ENCODE data around the gene NXF2B. TPM values are rescaled to one million over a fixed set of nuclear protein-coding genes. Genes with fewer than 3 reads are reported as not detected.

The NXF2B gene
- total RNA-seq, 1 experiment from 2014 or later: not detected

DNA sequence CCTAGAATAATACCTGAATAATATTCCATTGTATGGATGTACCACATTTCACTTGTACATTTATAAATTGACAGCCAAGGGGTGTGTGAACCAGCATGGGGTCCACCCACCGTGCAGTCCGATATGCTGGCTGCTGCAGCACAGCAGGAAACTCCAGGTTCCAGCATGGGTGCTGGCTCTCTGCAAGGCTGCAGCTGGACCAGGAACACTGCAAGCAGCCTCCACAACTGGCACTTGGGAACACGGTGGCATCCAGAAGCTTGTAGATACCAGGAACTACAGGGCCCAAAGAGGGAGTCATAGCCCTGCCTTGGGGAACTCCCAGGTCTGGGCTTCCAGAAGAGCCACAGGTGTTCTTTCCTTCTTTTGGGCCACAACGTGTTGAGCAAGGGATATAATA lies 101.6 kb downstream of the NXF2B start:
- H3K27ac ChIP-seq (ENCODE audit: low read depth, low read length): no peak overlapping the region
- H3K27me3 ChIP-seq (ENCODE audit: insufficient read depth, low read length): no peaks in the 10 kb centered on the region
- no peaks in the 10 kb centered on the region for H4K20me1 ChIP-seq (ENCODE audit: insufficient read depth)
- H3K79me2 ChIP-seq (ENCODE audit: insufficient read depth, low read length): no peaks in the 10 kb centered on the region
- H3K9ac ChIP-seq (ENCODE audit: low read length): no peak overlapping the region
- H3K4me2 ChIP-seq (ENCODE audit: low read length): no peak overlapping the region
- RAD21 ChIA-PET (ENCODE audit: low non-redundant PET in 1 of 2, low total read pairs in 2 of 2, uncharacterized antibody in 2 of 2, unreplicated experiment in 2 of 2): no interaction called here
- POLR2A ChIA-PET: no interaction called here
- H3K9me3 ChIP-seq (ENCODE audit: control insufficient read depth in 1 of 2, insufficient read depth in 1 of 2, low read depth in 1 of 2, low read length in 2 of 2): no peaks in the 10 kb centered on the region
- CTCF ChIA-PET: no interaction called here
- no TSS peak for BruUV-seq (replicated peaks)
- no peak overlapping the region for H2AFZ ChIP-seq (ENCODE audit: low read depth, low read length, poor library complexity, severe bottlenecking)
- no peak overlapping the region for H3K4me3 ChIP-seq (replicated peaks in 1 of 2; ENCODE audit: low read depth in 1 of 2, low read length in 2 of 2)
- H3K9me2 ChIP-seq (ENCODE audit: insufficient read depth): no peaks in the 10 kb centered on the region
- DNase-seq (ENCODE audit: low read depth, low spot score): no peak
- intact Hi-C loops (cut with micrococcal nuclease): no loop called here
- no peak for TF ChIP-seq EZH2 (IDR thresholded peaks at IDR 0.05)
- TF ChIP-seq SIN3A (IDR thresholded peaks at IDR 0.05; ENCODE audit: low read depth): no peak
- no peak for TF ChIP-seq ELF1 (IDR thresholded peaks at IDR 0.05; ENCODE audit: borderline replicate concordance, low read depth)
- TF ChIP-seq SRF (IDR thresholded peaks at IDR 0.05; ENCODE audit: low read depth): no peak
- TF ChIP-seq REST (IDR thresholded peaks at IDR 0.05; ENCODE audit: low read depth): no peak
- TF ChIP-seq ZNF274 (IDR thresholded peaks at IDR 0.05; ENCODE audit: low read depth, low read length): no peak
- no peak for TF ChIP-seq EGR1 (IDR thresholded peaks at IDR 0.05; ENCODE audit: low read depth)
- no peak for TF ChIP-seq SP1 (IDR thresholded peaks at IDR 0.05; ENCODE audit: low read depth)
- TF ChIP-seq ZFX (IDR thresholded peaks at IDR 0.05): no peak
- TF ChIP-seq CBX3 (IDR thresholded peaks at IDR 0.05; ENCODE audit: low read depth): no peak
- no peak for TF ChIP-seq POLR2A (IDR thresholded peaks at IDR 0.05; ENCODE audit: borderline replicate concordance, extremely low read depth, insufficient read depth, insufficient read length)
- no peak for TF ChIP-seq YY1 (IDR thresholded peaks at IDR 0.05; ENCODE audit: extremely low read depth, insufficient replicate concordance, low read depth, low read length)
- TF ChIP-seq FOSL1 (IDR thresholded peaks at IDR 0.05; ENCODE audit: low read depth): no peak
- no peak for TF ChIP-seq RAD21 (IDR thresholded peaks at IDR 0.05; ENCODE audit: low read depth)
- no peak for ATAC-seq
- no peaks in the 10 kb centered on the region for H3K4me1 ChIP-seq (ENCODE audit: control insufficient read depth in 1 of 2, insufficient read depth in 2 of 2, low read length in 2 of 2)
- no peaks in the 10 kb centered on the region for H3K36me3 ChIP-seq (ENCODE audit: control insufficient read depth in 1 of 2, insufficient read depth in 2 of 2, low read length in 2 of 2)

Other genes starting within 250 kb of the NXF2B start
- not detected for gene TCP11X1, start 224.7 kb downstream of the NXF2B start, total RNA-seq (2021; ENCODE audit: unreplicated experiment)
- gene NXF2, start 192.8 kb downstream of the NXF2B start, total RNA-seq (2021; ENCODE audit: unreplicated experiment): not detected
- gene TCP11X2, start 31.8 kb upstream of the NXF2B start, total RNA-seq (2021; ENCODE audit: unreplicated experiment): not detected
- 17.0 TPM for gene TMSB15A, start 76.7 kb upstream of the NXF2B start, total RNA-seq (2021; ENCODE audit: unreplicated experiment)
- gene ARMCX5, start 159.5 kb upstream of the NXF2B start, total RNA-seq (2021; ENCODE audit: unreplicated experiment): 11.7 TPM
- 1.1 TPM for gene GPRASP1, start 211.5 kb upstream of the NXF2B start, total RNA-seq (2021; ENCODE audit: unreplicated experiment)